GM12875 (cell line): ENCODE measurements around the gene PAFAH1B1.

Source experiments
- H3K4me3 ChIP-seq: one replicate; pipeline ENCODE4 v1.5.1; 2011; ENCODE audit warnings: low read depth, low read length, control low read depth
- TF ChIP-seq, protein P1 (sequence below): IDR thresholded peaks from 2 replicates; pipeline ENCODE4 v1.5.1; 2011; ENCODE audit warnings: low read depth, mild to moderate bottlenecking, control low read depth, inconsistent platforms, low read length, moderate library complexity, borderline replicate concordance; ENCODE audit not compliant: insufficient read depth

Gene PAFAH1B1

DNA sequence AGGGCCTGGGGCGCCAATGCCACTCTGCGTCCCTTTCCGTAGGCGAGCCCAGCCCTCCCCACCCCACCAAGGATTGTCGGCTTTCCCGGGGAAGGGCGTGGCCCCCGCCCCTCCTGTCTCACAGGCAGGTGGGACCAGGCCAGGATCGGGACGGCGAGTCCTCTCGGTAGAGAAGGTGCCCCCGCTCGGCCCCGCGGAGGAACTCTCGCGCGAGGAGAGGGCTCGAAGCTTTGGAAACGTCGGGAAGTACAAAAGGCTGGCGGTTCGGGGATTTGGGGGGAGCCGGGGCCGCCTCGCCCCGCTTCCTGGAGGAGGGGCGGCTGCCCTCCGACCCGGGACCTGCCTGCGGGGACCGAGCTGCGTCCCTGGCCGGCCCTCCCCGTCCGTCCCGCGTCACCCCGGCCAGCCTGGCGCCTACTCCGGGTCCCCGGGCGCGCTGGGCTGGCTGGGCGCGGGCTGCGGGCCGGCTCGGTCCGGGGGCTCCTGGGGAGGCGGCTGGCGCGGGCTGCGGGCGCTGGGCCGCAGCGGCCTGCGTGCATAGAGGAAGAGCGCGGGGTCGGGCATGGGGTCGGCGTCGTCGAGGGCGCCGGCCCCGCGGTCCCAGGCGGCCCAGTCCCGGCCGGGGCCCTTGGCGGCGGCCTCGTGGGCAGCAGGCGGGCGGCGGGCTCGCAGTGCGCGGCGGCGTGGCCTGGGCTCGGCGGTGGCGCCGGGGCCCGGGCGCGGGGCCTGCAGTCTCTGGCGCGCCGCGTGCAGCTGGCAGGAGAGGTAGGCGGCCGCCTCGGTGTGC lies 130.7 kb downstream of the PAFAH1B1 start:
- TF ChIP-seq, protein P1, sequence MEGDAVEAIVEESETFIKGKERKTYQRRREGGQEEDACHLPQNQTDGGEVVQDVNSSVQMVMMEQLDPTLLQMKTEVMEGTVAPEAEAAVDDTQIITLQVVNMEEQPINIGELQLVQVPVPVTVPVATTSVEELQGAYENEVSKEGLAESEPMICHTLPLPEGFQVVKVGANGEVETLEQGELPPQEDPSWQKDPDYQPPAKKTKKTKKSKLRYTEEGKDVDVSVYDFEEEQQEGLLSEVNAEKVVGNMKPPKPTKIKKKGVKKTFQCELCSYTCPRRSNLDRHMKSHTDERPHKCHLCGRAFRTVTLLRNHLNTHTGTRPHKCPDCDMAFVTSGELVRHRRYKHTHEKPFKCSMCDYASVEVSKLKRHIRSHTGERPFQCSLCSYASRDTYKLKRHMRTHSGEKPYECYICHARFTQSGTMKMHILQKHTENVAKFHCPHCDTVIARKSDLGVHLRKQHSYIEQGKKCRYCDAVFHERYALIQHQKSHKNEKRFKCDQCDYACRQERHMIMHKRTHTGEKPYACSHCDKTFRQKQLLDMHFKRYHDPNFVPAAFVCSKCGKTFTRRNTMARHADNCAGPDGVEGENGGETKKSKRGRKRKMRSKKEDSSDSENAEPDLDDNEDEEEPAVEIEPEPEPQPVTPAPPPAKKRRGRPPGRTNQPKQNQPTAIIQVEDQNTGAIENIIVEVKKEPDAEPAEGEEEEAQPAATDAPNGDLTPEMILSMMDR, result no peak
- no peak overlapping the region for H3K4me3 ChIP-seq

DNA sequence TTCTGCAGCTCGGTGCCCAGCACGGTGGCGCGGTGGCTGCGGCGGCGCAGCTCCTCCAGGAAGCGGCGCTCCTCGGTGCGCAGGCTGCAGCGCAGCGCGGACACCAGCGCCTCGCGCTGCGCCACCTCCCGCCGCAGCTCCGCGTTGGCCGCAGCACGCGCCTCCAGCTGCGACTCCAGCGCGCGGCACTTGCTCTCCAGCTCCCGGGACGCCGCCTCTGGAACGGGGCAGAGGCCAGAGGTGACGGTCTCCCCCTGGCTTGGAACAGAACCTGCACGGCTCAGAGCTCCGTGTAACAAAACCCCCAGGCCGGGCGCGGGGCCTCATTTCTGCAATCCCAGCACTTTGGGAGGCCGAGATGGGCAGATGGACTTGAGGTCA lies 131.3 kb downstream of the PAFAH1B1 start:
- no peak overlapping the region for H3K4me3 ChIP-seq
- TF ChIP-seq, protein P1, result no peak

DNA sequence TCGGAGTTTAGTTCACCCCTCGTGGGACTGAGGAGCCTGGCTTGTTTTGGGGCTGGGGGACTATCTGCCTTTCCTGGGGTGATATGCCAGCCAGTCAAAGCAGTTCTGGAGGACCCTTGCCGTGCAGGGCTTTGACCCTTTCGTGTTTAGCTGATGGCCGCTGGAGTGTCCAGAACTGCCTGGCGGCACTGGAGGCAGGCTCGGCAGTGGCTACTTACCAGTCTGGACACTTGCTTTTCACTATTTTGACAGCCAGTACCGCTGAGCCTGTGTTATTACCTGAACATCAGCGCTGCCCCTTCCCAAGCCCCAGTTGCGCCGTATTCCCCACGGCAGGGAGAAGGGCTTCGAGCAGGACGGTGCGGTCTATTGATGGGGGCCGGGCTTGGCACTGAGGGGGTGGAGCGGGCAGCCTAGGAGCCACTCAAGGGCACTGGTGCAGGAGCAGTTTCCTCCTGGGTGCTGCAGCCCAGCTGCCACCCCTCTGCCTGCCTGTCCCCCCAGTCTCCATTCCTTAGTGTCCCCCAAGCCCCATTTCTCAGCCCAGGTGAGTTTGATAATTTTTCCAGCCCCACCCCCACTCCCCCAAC lies 137.4 kb downstream of the PAFAH1B1 start:
- no peak overlapping the region for H3K4me3 ChIP-seq
- TF ChIP-seq, protein P1, result no peak

DNA sequence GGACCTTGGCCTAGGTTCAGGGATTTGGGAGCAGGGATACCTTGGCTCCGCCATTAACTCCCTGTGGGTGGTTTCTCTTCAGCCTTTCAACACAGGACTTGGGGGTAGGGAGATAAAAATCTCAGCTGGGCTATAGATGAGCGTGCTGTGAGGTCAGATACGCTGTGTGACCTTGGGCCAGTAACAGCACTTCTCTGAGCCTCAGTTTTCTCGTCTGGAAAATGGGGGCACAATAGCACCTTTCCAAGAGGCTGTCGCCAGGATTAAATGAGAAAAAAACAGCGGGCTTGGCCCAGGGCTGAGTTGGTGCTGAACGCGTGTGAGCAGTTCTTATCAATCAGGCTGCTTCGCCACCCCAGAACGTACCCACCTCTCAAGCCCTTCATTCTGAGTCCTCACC lies 138.4 kb downstream of the PAFAH1B1 start:
- H3K4me3 ChIP-seq, result no peak overlapping the region
- TF ChIP-seq, protein P1, result no peak

DNA sequence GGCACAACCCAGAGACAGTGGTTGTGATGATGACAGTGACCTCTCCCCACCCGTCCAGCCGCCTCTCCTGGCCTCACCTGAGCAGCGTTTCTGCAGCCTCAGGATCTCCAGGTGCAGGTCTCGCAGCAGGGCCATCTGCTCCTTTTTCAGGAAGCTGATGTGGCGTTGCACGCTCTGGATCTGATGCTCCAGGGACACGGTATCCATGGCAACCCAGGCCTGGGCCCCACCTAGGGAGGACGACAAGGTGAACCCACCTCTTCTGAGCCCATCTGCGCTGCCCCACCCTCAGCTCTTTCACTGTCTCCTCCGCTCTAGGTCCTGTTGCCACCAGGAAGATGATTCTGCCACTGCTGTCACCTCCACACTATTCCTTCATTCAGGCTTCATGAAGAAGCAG lies 141.5 kb downstream of the PAFAH1B1 start:
- H3K4me3 ChIP-seq, result no peak overlapping the region
- TF ChIP-seq, protein P1, result no peak
